ENCODE measurements around the gene PEX16. TPM values are rescaled to one million over a fixed set of nuclear protein-coding genes. Genes with fewer than 3 reads are reported as not detected.

PEX16 gene
- total RNA-seq, 1 donor from 2014 or later, result 37.4 TPM

- DNase-seq (ENCODE audit: low read depth), result no peak
- Histone ChIP-seq H3K4me3 (ENCODE audit: low read depth, low read length) (no peak overlapping the region), H3K36me3 (ENCODE audit: control insufficient read depth, insufficient read depth, low read length) (peaks cover 2% of the 10 kb centered on the region), H3K27me3 (ENCODE audit: control insufficient read depth, insufficient read depth, low read length) (no peaks in the 10 kb centered on the region)
- TF ChIP-seq, protein P1, sequence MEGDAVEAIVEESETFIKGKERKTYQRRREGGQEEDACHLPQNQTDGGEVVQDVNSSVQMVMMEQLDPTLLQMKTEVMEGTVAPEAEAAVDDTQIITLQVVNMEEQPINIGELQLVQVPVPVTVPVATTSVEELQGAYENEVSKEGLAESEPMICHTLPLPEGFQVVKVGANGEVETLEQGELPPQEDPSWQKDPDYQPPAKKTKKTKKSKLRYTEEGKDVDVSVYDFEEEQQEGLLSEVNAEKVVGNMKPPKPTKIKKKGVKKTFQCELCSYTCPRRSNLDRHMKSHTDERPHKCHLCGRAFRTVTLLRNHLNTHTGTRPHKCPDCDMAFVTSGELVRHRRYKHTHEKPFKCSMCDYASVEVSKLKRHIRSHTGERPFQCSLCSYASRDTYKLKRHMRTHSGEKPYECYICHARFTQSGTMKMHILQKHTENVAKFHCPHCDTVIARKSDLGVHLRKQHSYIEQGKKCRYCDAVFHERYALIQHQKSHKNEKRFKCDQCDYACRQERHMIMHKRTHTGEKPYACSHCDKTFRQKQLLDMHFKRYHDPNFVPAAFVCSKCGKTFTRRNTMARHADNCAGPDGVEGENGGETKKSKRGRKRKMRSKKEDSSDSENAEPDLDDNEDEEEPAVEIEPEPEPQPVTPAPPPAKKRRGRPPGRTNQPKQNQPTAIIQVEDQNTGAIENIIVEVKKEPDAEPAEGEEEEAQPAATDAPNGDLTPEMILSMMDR (IDR thresholded peaks at IDR 0.05; ENCODE audit: insufficient read depth, low read length, poor library complexity, severe bottlenecking), result no peak
Measured at GRCh38 chr11:45877221-45877620, 40.5 kb downstream of the PEX16 start.

- TF ChIP-seq, protein P1 (IDR thresholded peaks at IDR 0.05; ENCODE audit: insufficient read depth, low read length, poor library complexity, severe bottlenecking), result no peak
- H3K4me3 ChIP-seq (ENCODE audit: low read depth, low read length), result no peak overlapping the region
Measured at GRCh38 chr11:45876401-45876800, 41.3 kb downstream of the PEX16 start.

DNA sequence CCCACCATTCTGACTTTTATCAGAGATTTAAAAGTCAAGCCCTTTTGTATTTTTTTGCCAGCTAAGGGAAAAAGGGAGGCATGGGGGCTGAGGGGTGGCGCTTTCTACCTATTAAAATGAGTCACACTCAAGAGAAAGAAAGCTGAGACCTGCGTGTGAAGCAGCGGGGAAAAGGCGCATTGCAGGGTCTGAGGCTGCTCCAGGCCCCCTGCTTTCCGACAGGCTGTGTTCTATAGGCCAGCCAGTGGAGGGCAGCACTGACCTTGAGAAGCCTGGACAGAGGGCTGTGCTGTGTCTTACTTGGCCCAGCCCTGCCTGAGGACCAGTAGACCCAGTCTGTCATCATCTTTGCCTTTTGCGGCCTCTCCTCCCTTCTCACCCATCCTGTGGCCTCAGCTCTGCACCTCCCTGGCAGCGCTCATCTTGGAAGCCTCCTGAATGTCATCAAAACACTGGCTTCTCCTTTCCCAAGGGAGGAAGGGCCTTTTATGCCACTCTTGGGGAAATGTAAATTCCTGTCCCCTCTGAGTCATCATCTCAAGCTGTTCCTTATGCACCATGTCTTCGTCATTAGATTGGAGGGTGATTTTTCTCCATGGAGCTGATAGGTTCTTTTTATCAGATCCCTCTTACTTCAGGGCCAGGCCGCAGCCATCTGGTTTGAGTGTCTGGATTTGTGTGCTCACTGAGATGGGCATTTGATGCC lies 44.9 kb downstream of the PEX16 start:
- DNase-seq (ENCODE audit: low read depth), result no peak
- H3K4me3 ChIP-seq (ENCODE audit: low read depth, low read length), result no peak overlapping the region
- TF ChIP-seq, protein P1 (IDR thresholded peaks at IDR 0.05; ENCODE audit: insufficient read depth, low read length, poor library complexity, severe bottlenecking), result peak; percentile 70
- peaks cover 5% of the 10 kb centered on the region for H3K36me3 ChIP-seq (ENCODE audit: control insufficient read depth, insufficient read depth, low read length)
- H3K27me3 ChIP-seq (ENCODE audit: control insufficient read depth, insufficient read depth, low read length), result no peaks in the 10 kb centered on the region

More at GRCh38 chr11:45876401-45876800, 41.3 kb downstream of the PEX16 start:
- DNase-seq (ENCODE audit: low read depth), result no peak
- Histone ChIP-seq H3K36me3 (ENCODE audit: control insufficient read depth, insufficient read depth, low read length) (peaks cover 4% of the 10 kb centered on the region), H3K27me3 (ENCODE audit: control insufficient read depth, insufficient read depth, low read length) (no peaks in the 10 kb centered on the region)

GRCh38 chr11:45871638-45872037 lies 46.0 kb downstream of the PEX16 start:
- Histone ChIP-seq H3K27me3 (ENCODE audit: control insufficient read depth, insufficient read depth, low read length) (no peaks in the 10 kb centered on the region), H3K4me3 (ENCODE audit: low read depth, low read length) (no peak overlapping the region), H3K36me3 (ENCODE audit: control insufficient read depth, insufficient read depth, low read length) (peaks cover 5% of the 10 kb centered on the region)
- DNase-seq (ENCODE audit: low read depth), result no peak
- TF ChIP-seq, protein P1 (IDR thresholded peaks at IDR 0.05; ENCODE audit: insufficient read depth, low read length, poor library complexity, severe bottlenecking), result no peak

GRCh38 chr11:45870706-45871105 lies 47.0 kb downstream of the PEX16 start:
- no peak for DNase-seq (ENCODE audit: low read depth)
- H3K4me3 ChIP-seq (ENCODE audit: low read depth, low read length), result no peak overlapping the region
- peaks cover 5% of the 10 kb centered on the region for H3K36me3 ChIP-seq (ENCODE audit: control insufficient read depth, insufficient read depth, low read length)
- no peaks in the 10 kb centered on the region for H3K27me3 ChIP-seq (ENCODE audit: control insufficient read depth, insufficient read depth, low read length)
- TF ChIP-seq, protein P1 (IDR thresholded peaks at IDR 0.05; ENCODE audit: insufficient read depth, low read length, poor library complexity, severe bottlenecking), result no peak

GRCh38 chr11:45869551-45869950 lies 48.1 kb downstream of the PEX16 start:
- no peaks in the 10 kb centered on the region for H3K27me3 ChIP-seq (ENCODE audit: control insufficient read depth, insufficient read depth, low read length)
- H3K4me3 ChIP-seq (ENCODE audit: low read depth, low read length), result no peak overlapping the region
- TF ChIP-seq, protein P1 (IDR thresholded peaks at IDR 0.05; ENCODE audit: insufficient read depth, low read length, poor library complexity, severe bottlenecking), result no peak
- peaks cover 4% of the 10 kb centered on the region for H3K36me3 ChIP-seq (ENCODE audit: control insufficient read depth, insufficient read depth, low read length)
- DNase-seq (ENCODE audit: low read depth), result no peak

Data from kidney epithelial cell (primary cell).